SK-N-SH treated with all-trans-retinoic acid at 6 μM for 48 hours (cell line): ENCODE results near the gene DNASE1L2.

Experiments
- ATAC-seq: fragments of 200-7000 bp; cut with Tn5 transposase; 3 replicates; pipeline ENCODE4 v1.9.1; 2020; ENCODE audit warnings: mild to moderate bottlenecking, moderate library complexity
- ARNTL ChIP-seq: fragments of 450-650 bp; formaldehyde crosslinking; IDR thresholded peaks from 2 replicates; pipeline ENCODE4 v1.5.0; 2020; ENCODE audit warnings: low read depth, mild to moderate bottlenecking, moderate library complexity, borderline replicate concordance
- BACH2 ChIP-seq: fragments of 250-450 bp; sonication (Bioruptor Pico); IDR thresholded peaks from 2 replicates; pipeline ENCODE4 v1.9.0; 2021; ENCODE audit warnings: mild to moderate bottlenecking, borderline replicate concordance
- CREB5 ChIP-seq: fragments of 250-450 bp; sonication (Bioruptor Pico); IDR thresholded peaks from 2 replicates; pipeline ENCODE4 v1.5.1; 2020; ENCODE audit warnings: low read depth, mild to moderate bottlenecking, moderate library complexity
- CSDC2 ChIP-seq: fragments of 250-450 bp; sonication (Bioruptor Pico); IDR thresholded peaks from 2 replicates; pipeline ENCODE4 v1.5.0; 2020; ENCODE audit warnings: mild to moderate bottlenecking, moderate library complexity
- CSRNP3 ChIP-seq: fragments of 250-450 bp; sonication (Bioruptor Pico); IDR thresholded peaks from 2 replicates; pipeline ENCODE4 v1.5.1; 2021; ENCODE audit warnings: mild to moderate bottlenecking, moderate library complexity
- ESRRG ChIP-seq: fragments of 250-450 bp; sonication (Bioruptor Pico); IDR thresholded peaks from 2 replicates; pipeline ENCODE4 v1.6.1; 2021; ENCODE audit warnings: mild to moderate bottlenecking
- GLIS3 ChIP-seq: fragments of 250-450 bp; sonication (Bioruptor Pico); IDR thresholded peaks from 2 replicates; pipeline ENCODE4 v1.5.0; 2020; ENCODE audit warnings: mild to moderate bottlenecking, moderate library complexity
- ISL1 ChIP-seq: fragments of 250-450 bp; sonication (Bioruptor Pico); IDR thresholded peaks from 2 replicates; pipeline ENCODE4 v2.1.2; 2022; ENCODE audit warnings: mild to moderate bottlenecking, moderate library complexity
- OSR1 ChIP-seq: fragments of 250-450 bp; sonication (Bioruptor Pico); IDR thresholded peaks from 2 replicates; pipeline ENCODE4 v1.8.0; 2022; ENCODE audit warnings: moderate library complexity, mild to moderate bottlenecking, inconsistent platforms
- PATZ1 ChIP-seq: fragments of 250-450 bp; sonication (Bioruptor Pico); IDR thresholded peaks from 2 replicates; pipeline ENCODE4 v1.8.0; 2020; ENCODE audit warnings: mild to moderate bottlenecking, moderate library complexity, borderline replicate concordance
- PPARA ChIP-seq: fragments of 250-450 bp; sonication (Bioruptor Pico); IDR thresholded peaks from 2 replicates; pipeline ENCODE4 v1.5.0; 2020; ENCODE audit warnings: mild to moderate bottlenecking, borderline replicate concordance
- SNAI2 ChIP-seq: fragments of 250-450 bp; sonication (Bioruptor Pico); IDR thresholded peaks from 2 replicates; pipeline ENCODE4 v1.5.0; 2020; ENCODE audit warnings: mild to moderate bottlenecking, moderate library complexity
- TSHZ2 ChIP-seq: fragments of 250-450 bp; sonication (Bioruptor Pico); IDR thresholded peaks from 2 replicates; pipeline ENCODE4 v1.5.0; 2020; ENCODE audit warnings: mild to moderate bottlenecking, moderate library complexity
- ZC3H10 ChIP-seq: fragments of 250-450 bp; sonication (Bioruptor Pico); IDR thresholded peaks from 2 replicates; pipeline ENCODE4 v1.5.1; 2021; ENCODE audit warnings: mild to moderate bottlenecking, moderate library complexity
- ZFP3 ChIP-seq: fragments of 250-450 bp; sonication (Bioruptor Pico); IDR thresholded peaks from 2 replicates; pipeline ENCODE4 v1.5.0; 2020; ENCODE audit warnings: mild to moderate bottlenecking, moderate library complexity
- ZFP30 ChIP-seq: fragments of 450-650 bp; formaldehyde crosslinking; IDR thresholded peaks from 2 replicates; pipeline ENCODE4 v1.5.0; 2022; ENCODE audit warnings: mild to moderate bottlenecking, moderate library complexity
- ZNF565 ChIP-seq: fragments of 450-650 bp; formaldehyde crosslinking; conservative IDR thresholded peaks from 2 replicates; pipeline ENCODE4 v1.5.0; 2020; ENCODE audit warnings: low read depth, mild to moderate bottlenecking, moderate library complexity
- ZNF70 ChIP-seq: fragments of 450-650 bp; formaldehyde crosslinking; IDR thresholded peaks from 2 replicates; pipeline ENCODE4 v1.5.0; 2020; ENCODE audit warnings: mild to moderate bottlenecking, moderate library complexity

Gene DNASE1L2

GRCh38 chr16:2196162-2196980 lies 39.9 kb upstream of the DNASE1L2 start, which contains the start of gene CASKIN1:
TSS of gene CASKIN1 (minus strand) at chr16:2196605. CDS start at chr16:2196432, 173 bp downstream.
- peak; percentile 32; the same call in 2 of the 3 replicates for ATAC-seq

GRCh38 chr16:2196981-2197511 lies 39.2 kb upstream of the DNASE1L2 start:
- no peak for TF ChIP-seq PATZ1 (CRISPR knock-in tag)
- no peak for TF ChIP-seq BACH2
- no peak for TF ChIP-seq CSDC2 (CRISPR knock-in tag)
- no peak for TF ChIP-seq GLIS3 (CRISPR knock-in tag)
- TF ChIP-seq ISL1 (CRISPR knock-in tag), result no peak
- no peak for TF ChIP-seq ZNF565 (CRISPR knock-in tag)
- no peak for TF ChIP-seq SNAI2 (CRISPR knock-in tag)
- TF ChIP-seq CSRNP3 (CRISPR knock-in tag), result no peak
- TF ChIP-seq CREB5 (CRISPR knock-in tag), result no peak
- no peak for ATAC-seq

More at GRCh38 chr16:2196162-2196980, 39.9 kb upstream of the DNASE1L2 start, which contains the start of gene CASKIN1:
- TF ChIP-seq BACH2, result no peak
- no peak for TF ChIP-seq ZFP3 (CRISPR knock-in tag)
- no peak for TF ChIP-seq PPARA (CRISPR knock-in tag)
- TF ChIP-seq CREB5 (CRISPR knock-in tag), result no peak
- no peak for TF ChIP-seq ZC3H10
- TF ChIP-seq CSDC2 (CRISPR knock-in tag), result no peak
- TF ChIP-seq ZNF70 (CRISPR knock-in tag), result no peak
- TF ChIP-seq ZNF565 (CRISPR knock-in tag), result no peak
- no peak for TF ChIP-seq ISL1 (CRISPR knock-in tag)
- TF ChIP-seq SNAI2 (CRISPR knock-in tag), result no peak
- TF ChIP-seq TSHZ2 (CRISPR knock-in tag), result no peak
- no peak for TF ChIP-seq OSR1 (CRISPR knock-in tag)
- TF ChIP-seq GLIS3 (CRISPR knock-in tag), result no peak
- no peak for TF ChIP-seq ARNTL (CRISPR knock-in tag)
- TF ChIP-seq PATZ1 (CRISPR knock-in tag), result no peak
- no peak for TF ChIP-seq ZFP30 (CRISPR knock-in tag)
- TF ChIP-seq ESRRG (CRISPR knock-in tag), result no peak
